ENCODE results near the gene RAPGEF5.

Gene RAPGEF5

DNA sequence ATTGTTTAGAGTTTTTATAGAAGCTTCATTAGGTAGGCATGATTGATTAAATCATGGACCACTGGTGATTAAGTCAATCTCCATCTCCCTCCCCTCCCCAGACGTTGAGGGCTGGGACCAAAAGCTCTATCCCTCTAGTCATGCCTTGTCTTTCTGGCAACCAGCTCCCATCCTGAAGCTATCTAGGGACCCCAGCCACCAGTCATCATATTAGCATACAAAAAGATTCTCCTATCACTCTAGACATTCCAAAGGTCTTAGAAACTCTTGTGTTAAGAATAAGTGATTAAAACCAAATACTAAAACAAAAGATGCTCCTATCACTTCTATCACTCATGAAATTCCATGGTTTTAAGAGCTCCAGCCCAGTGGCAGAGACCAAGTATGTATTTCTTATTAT lies 178.2 kb downstream of the RAPGEF5 start:
- no peak overlapping the region for H3K4me3 Mint-ChIP-seq
- no peaks in the 10 kb centered on the region for H3K9me3 Mint-ChIP-seq
- no peaks in the 10 kb centered on the region for H3K36me3 Mint-ChIP-seq (ENCODE audit: insufficient read depth)
- H3K4me1 Mint-ChIP-seq: peaks cover 5% of the 10 kb centered on the region
- DNase-seq (ENCODE audit: low spot score in 2 of 2): no peak
- peaks cover 56% of the 10 kb centered on the region for H3K27me3 Mint-ChIP-seq
- no peak overlapping the region for H3K27ac Mint-ChIP-seq (ENCODE audit: low read depth)
- no peak for ATAC-seq (replicated peaks; ENCODE audit: extremely low read depth, poor library complexity, severe bottlenecking)

DNA sequence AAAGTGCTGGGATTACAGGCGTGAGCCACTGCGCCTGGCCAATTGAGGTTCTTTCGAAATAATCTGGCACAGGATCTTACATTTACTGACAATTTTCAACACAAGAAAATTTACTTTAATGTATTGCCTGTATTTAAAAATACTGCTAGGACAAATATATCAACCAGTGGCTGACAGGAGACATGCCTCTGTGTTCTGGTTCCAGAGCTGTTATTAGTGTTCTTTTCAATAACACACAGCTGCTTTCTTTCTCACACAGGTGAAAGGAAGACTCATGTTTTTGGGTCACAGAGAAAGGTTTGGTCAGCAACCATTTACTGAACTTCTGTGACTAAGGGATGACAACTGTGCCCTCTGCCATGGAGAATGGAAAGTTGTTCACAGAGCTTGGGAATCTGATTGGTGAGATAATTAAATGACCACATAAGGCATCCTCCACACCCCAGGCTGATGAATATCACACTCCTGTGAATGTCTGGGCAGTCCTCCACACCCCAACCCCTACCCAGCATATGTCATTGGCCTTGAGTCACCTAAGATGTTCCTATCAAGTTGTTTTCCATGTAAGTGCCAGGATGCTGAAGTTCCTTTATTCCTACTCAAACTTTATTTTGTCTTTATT lies 180.1 kb downstream of the RAPGEF5 start:
- ATAC-seq (replicated peaks; ENCODE audit: extremely low read depth, poor library complexity, severe bottlenecking) (no peak), DNase-seq (ENCODE audit: low spot score in 2 of 2) (no peak)
- peaks cover 44% of the 10 kb centered on the region for H3K27me3 Mint-ChIP-seq
- H3K4me3 Mint-ChIP-seq: no peak overlapping the region
- peaks cover 5% of the 10 kb centered on the region for H3K4me1 Mint-ChIP-seq
- H3K27ac Mint-ChIP-seq (ENCODE audit: low read depth): no peak overlapping the region
- no peaks in the 10 kb centered on the region for H3K36me3 Mint-ChIP-seq (ENCODE audit: insufficient read depth)
- no peaks in the 10 kb centered on the region for H3K9me3 Mint-ChIP-seq

DNA sequence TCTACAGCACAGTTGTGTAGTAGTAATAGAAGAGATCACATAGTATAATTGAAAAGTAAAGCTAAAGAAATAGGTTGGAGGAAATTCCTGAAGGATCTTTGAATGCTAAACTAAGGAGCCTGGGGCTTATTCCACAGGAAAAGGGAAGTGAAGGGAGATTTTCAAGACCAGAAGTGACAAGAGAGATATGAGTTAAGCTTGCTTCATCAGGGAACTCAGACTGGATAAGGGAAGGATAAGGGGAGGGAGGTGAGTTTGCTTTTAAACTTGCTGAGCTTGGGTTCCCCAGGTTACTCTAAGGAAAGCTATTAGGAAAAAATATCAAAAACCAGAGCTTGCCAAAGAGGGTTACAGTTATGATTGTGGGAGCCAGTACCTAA lies 182.4 kb downstream of the RAPGEF5 start:
- no peak overlapping the region for H3K4me3 Mint-ChIP-seq
- ATAC-seq (replicated peaks; ENCODE audit: extremely low read depth, poor library complexity, severe bottlenecking): no peak

DNA sequence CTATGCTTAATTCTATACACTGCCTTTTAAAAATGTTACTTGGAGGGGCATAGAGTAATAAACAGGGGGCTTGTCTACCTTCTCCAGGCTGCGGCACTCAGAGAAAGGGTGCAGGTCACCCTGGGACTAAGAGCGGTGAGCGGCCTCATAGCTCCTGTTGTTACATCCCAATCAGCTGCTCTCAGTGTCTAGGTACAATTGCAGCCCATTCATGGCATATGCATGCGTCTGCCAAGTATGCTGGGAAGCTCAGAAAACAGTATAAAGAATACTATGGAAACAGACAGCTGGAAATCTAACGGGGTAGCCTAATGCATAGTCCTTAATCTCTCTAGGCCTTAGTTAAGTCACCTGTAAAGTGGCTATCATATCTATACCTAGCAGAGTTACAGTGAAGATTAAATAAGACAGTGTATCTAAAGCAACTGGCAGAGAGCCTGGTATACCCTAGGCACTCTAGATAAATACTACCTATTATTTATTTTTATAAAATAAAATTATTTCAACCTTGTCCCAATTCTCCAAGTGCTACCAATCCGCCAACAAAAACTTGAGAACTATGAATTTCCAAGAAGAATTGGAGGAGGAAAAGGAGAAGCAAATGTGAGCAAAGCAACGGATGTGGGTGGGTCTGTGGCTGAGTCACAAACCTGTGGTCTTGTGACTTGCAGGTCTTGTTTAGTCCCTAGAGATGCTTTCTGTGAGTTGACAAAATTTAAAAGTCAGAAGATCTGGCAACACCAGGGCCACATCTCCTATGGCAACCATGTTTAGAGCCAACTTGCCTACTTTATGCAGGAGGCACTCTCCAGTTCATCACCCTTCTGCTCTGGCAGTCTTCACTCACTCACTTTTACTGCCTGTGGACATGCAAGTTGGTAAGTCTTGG lies 183.0 kb downstream of the RAPGEF5 start:
- Mint-ChIP-seq H3K27me3 (peaks cover 15% of the 10 kb centered on the region), H3K9me3 (no peaks in the 10 kb centered on the region), H3K4me1 (peaks cover 5% of the 10 kb centered on the region), H3K36me3 (ENCODE audit: insufficient read depth) (no peaks in the 10 kb centered on the region), H3K27ac (ENCODE audit: low read depth) (peak overlapping the region; percentile 2), H3K4me3 (no peak overlapping the region)
- peak; percentile 56 for ATAC-seq (replicated peaks; ENCODE audit: extremely low read depth, poor library complexity, severe bottlenecking)
- no peak for DNase-seq (ENCODE audit: low spot score in 2 of 2)

More for the DNA sequence above, 182.4 kb downstream of the RAPGEF5 start:
- DNase-seq (ENCODE audit: low spot score in 2 of 2): no peak
- Mint-ChIP-seq H3K27ac (ENCODE audit: low read depth) (peak overlapping the region; percentile 2), H3K9me3 (no peaks in the 10 kb centered on the region), H3K27me3 (peaks cover 21% of the 10 kb centered on the region), H3K36me3 (ENCODE audit: insufficient read depth) (no peaks in the 10 kb centered on the region), H3K4me1 (peaks cover 5% of the 10 kb centered on the region)

DNA sequence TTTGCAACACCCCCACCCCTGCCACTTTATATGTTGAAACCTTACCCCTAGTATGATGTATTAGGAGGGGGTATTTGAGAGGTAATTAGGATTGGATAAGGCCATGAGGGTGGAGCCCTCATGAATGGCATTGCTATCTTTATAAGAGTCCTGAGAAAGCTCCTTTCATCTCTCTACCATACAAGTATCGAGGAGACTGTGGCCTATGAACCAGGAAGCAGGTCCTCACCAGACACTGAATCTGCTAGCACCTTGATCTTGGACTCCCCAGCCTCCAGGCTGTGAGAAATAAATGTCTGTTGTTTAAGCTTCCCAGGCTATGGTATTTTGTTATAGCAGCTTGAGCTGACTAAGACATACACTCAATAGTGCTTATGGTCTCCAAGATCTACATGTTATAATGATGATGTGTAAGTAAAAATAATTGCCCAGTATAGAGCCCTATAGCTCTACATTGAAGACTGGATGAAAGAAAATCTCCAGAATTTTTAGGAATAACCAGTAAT lies 188.8 kb downstream of the RAPGEF5 start:
- Mint-ChIP-seq H3K4me1 (no peaks in the 10 kb centered on the region), H3K4me3 (no peak overlapping the region), H3K27me3 (no peaks in the 10 kb centered on the region), H3K27ac (ENCODE audit: low read depth) (no peak overlapping the region), H3K36me3 (ENCODE audit: insufficient read depth) (no peaks in the 10 kb centered on the region), H3K9me3 (no peaks in the 10 kb centered on the region)
- ATAC-seq (replicated peaks; ENCODE audit: extremely low read depth, poor library complexity, severe bottlenecking) (no peak), DNase-seq (ENCODE audit: low spot score in 2 of 2) (no peak)

DNA sequence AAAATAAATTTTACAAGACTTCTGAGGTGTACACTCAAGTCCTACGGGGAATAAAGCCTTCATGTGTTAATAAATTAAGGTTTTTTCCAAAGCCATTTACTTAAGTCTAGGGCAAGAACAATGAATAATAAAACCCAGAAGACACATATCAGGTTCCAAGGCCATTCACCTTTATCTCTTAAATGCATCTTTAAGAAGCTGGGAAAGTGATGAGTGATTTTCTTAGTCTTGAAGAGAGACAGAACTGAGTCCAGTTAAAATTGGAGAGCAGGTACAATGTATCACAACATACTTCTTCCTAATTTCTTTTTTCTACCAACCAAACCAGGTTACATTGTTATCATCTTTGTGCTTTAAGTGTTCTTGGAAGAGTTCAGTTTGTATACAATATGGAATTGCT lies 189.5 kb downstream of the RAPGEF5 start:
- H3K36me3 Mint-ChIP-seq (ENCODE audit: insufficient read depth): no peaks in the 10 kb centered on the region
- ATAC-seq (replicated peaks; ENCODE audit: extremely low read depth, poor library complexity, severe bottlenecking) (no peak), DNase-seq (ENCODE audit: low spot score in 2 of 2) (no peak)
- no peak overlapping the region for H3K27ac Mint-ChIP-seq (ENCODE audit: low read depth)
- no peaks in the 10 kb centered on the region for H3K4me1 Mint-ChIP-seq
- no peaks in the 10 kb centered on the region for H3K27me3 Mint-ChIP-seq
- no peaks in the 10 kb centered on the region for H3K9me3 Mint-ChIP-seq
- H3K4me3 Mint-ChIP-seq: no peak overlapping the region

DNA sequence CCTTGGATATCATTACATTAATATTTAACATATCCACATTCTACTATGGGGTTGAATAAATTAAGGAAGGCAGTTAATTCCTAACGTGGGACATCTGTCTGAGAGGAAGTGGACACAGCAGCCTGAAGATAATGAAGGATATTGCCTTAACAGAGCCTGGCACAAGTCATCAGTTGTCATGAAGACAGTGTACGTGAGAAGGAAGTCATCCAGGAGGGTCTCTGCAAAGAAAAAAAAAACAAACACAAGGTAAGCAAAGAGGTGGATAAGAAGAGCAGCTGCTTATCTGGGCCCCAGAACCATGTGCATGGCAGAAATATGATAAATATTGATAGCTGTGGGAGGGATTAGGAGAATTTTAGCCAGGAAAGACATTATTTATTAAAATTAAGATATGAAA lies 190.0 kb downstream of the RAPGEF5 start:
- Mint-ChIP-seq H3K4me3 (no peak overlapping the region), H3K9me3 (no peaks in the 10 kb centered on the region), H3K27ac (ENCODE audit: low read depth) (no peak overlapping the region), H3K27me3 (no peaks in the 10 kb centered on the region), H3K36me3 (ENCODE audit: insufficient read depth) (no peaks in the 10 kb centered on the region), H3K4me1 (no peaks in the 10 kb centered on the region)
- ATAC-seq (replicated peaks; ENCODE audit: extremely low read depth, poor library complexity, severe bottlenecking) (no peak), DNase-seq (ENCODE audit: low spot score in 2 of 2) (no peak)

DNA sequence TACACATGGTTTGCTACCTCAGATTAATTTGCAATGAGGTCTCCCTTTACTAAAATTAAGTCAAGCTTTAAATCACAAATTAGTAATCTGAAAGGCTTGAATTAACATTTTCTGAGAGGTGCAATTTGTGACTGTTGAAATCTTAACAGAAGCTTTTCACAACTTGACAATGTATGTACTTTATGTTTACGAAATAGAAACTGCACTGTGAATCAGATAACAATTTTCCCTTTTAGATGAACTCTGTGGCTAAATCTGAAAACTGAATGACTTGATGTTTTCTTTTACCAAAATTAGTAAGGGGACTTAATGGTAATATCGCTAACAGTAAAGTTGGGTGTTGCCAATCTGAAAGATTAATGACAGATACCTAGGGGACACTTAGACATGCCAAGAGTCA lies 197.6 kb downstream of the RAPGEF5 start:
- no peak overlapping the region for H3K27ac Mint-ChIP-seq (ENCODE audit: low read depth)
- no peaks in the 10 kb centered on the region for H3K9me3 Mint-ChIP-seq
- H3K4me1 Mint-ChIP-seq: no peaks in the 10 kb centered on the region
- ATAC-seq (replicated peaks; ENCODE audit: extremely low read depth, poor library complexity, severe bottlenecking) (no peak), DNase-seq (ENCODE audit: low spot score in 2 of 2) (no peak)
- no peak overlapping the region for H3K4me3 Mint-ChIP-seq
- H3K36me3 Mint-ChIP-seq (ENCODE audit: insufficient read depth): no peaks in the 10 kb centered on the region
- H3K27me3 Mint-ChIP-seq: peaks cover 38% of the 10 kb centered on the region

DNA sequence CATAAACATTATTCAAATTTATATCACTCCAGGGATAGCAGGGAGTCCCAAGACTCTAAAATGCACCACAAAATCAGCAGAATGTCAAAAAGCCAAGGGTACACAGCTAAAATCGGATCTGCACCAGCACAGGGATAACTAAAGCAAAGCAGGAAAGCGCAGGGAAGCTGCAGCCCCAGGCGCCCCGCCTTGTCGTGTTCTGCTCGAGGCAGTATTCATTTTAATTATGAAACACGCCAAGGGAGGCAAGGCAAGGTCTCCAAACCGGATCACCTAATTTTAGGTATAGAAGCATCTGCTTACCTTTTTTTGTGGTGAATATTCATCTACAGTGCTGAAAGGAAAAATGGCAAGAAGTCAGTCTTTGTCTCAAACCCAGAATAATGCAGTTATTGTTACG lies 199.4 kb downstream of the RAPGEF5 start:
- H3K27ac Mint-ChIP-seq (ENCODE audit: low read depth): no peak overlapping the region
- no peaks in the 10 kb centered on the region for H3K36me3 Mint-ChIP-seq (ENCODE audit: insufficient read depth)
- H3K27me3 Mint-ChIP-seq: peaks cover 38% of the 10 kb centered on the region
- no peak for ATAC-seq (replicated peaks; ENCODE audit: extremely low read depth, poor library complexity, severe bottlenecking)
- H3K4me3 Mint-ChIP-seq: no peak overlapping the region
- H3K9me3 Mint-ChIP-seq: no peaks in the 10 kb centered on the region
- H3K4me1 Mint-ChIP-seq: no peaks in the 10 kb centered on the region
- DNase-seq (ENCODE audit: low spot score in 2 of 2): no peak

DNA sequence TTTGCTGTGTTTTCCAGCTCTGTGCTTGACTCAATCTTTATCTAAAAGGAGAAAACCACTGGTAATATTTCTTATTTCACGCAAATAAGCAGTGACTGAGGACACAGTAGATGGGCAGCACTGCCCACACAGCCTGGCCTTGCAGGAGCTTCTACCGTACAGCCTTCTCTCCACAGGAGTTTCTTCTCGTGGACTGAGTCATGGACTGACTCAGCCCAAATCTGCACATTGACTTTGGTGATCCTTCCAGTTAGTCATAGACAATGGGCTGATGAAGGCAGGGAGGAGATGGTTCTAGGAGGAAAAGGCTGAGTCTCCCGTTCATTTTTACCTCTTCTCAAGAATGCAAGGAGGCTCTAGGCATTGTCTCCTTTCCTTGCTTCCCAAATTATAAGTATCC lies 200.7 kb downstream of the RAPGEF5 start:
- no peak overlapping the region for H3K4me3 Mint-ChIP-seq
- no peaks in the 10 kb centered on the region for H3K4me1 Mint-ChIP-seq
- no peaks in the 10 kb centered on the region for H3K9me3 Mint-ChIP-seq
- H3K36me3 Mint-ChIP-seq (ENCODE audit: insufficient read depth): no peaks in the 10 kb centered on the region
- H3K27me3 Mint-ChIP-seq: peaks cover 38% of the 10 kb centered on the region
- no peak for ATAC-seq (replicated peaks; ENCODE audit: extremely low read depth, poor library complexity, severe bottlenecking)
- H3K27ac Mint-ChIP-seq (ENCODE audit: low read depth): no peak overlapping the region
- DNase-seq (ENCODE audit: low spot score in 2 of 2): no peak

DNA sequence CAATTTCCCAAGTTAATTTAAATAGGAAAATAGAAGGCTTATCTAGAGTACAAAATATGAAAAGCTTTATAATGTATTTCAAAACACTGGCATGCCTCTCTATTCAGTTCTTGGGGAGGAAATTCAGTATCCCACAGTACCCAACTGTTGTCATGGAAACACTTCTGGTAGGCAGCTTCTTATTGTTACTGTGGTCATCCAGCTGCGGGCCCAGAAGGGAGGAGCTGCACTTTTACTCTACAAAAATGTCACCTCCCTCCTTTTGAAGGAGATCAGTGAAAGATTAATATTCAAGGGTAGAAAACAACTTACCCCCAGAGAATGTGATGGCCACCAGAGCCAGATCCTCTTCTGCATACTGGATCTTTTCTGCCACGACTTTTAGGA lies 202.8 kb downstream of the RAPGEF5 start:
- no peak overlapping the region for H3K4me3 Mint-ChIP-seq
- no peaks in the 10 kb centered on the region for H3K9me3 Mint-ChIP-seq
- no peak for DNase-seq (ENCODE audit: low spot score in 2 of 2)
- no peak for ATAC-seq (replicated peaks; ENCODE audit: extremely low read depth, poor library complexity, severe bottlenecking)
- H3K27me3 Mint-ChIP-seq: peaks cover 38% of the 10 kb centered on the region
- H3K36me3 Mint-ChIP-seq (ENCODE audit: insufficient read depth): no peaks in the 10 kb centered on the region
- H3K27ac Mint-ChIP-seq (ENCODE audit: low read depth): no peak overlapping the region
- no peaks in the 10 kb centered on the region for H3K4me1 Mint-ChIP-seq

DNA sequence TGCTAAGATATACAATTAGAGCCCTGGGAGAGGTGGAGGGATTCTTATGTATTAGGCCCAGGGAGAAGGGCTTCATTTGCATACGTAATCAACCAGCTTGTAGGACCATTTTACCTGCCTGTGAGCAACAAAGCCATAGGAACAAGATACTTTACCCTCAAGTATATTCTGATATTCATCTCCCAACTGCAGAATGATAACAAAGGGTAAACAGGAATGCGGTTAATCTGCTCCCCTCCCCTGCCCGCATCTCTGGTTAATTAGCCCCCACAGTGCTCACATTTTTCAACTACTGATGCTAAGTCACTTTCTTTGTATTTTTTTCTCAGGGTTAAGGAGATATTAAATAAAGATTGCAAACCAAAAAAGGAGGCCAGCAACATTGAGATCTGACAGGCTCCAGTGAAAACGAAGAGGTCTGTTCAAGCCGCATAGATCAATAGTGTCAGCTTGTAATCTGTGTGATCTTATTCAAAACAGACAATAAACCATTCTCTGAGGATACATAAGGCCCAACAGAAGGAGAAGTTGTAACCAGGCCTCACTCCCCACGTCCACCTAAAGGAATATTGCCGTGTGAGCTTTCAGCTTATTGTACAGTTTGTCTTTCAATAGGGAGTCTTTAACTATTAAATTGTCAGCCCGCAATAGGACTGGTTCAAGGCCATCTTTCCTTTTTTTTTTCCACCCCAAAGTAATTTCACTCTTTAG lies 203.4 kb downstream of the RAPGEF5 start:
- no peaks in the 10 kb centered on the region for H3K36me3 Mint-ChIP-seq (ENCODE audit: insufficient read depth)
- no peak overlapping the region for H3K27ac Mint-ChIP-seq (ENCODE audit: low read depth)
- H3K9me3 Mint-ChIP-seq: no peaks in the 10 kb centered on the region
- ATAC-seq (replicated peaks; ENCODE audit: extremely low read depth, poor library complexity, severe bottlenecking): no peak
- DNase-seq (ENCODE audit: low spot score in 2 of 2): no peak
- H3K4me1 Mint-ChIP-seq: no peaks in the 10 kb centered on the region
- no peak overlapping the region for H3K4me3 Mint-ChIP-seq
- H3K27me3 Mint-ChIP-seq: peaks cover 43% of the 10 kb centered on the region

All from central memory CD8-positive, alpha-beta T cell (primary cell).